DMS 273 (cell line): Measurements from ENCODE around the gene IRF2BP2.
"Not testable (repeated sequence)": the region's sequence is repeated elsewhere in the genome, so short reads cannot be mapped to it uniquely, and the experiment has no call there.

Experiments
- DNase-seq: peaks from one replicate; lab custom pipeline; 2025; ENCODE audit not compliant: unreplicated experiment; lab: John Stamatoyannopoulos, UW

Gene IRF2BP2

DNA sequence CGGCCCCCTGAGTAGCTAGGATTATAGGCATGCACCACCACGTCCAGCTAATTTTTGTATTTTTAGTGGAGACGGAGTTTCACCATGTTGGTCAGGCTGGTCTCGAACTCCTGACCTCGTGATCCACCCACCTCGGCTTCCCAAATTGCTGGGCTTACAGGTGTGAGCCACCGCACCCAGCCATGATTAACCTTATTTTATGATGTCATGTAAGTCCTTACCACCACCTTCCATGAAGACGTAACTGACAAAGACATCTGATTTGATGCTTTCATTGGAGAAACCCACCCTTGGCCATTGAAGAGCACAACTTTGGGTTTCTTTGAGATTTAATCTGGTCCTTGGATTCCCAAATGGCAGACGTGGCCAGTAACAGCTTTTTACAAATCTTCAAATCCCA lies 24.9 kb upstream of the IRF2BP2 start:
- not testable (repeated sequence) for DNase-seq

DNA sequence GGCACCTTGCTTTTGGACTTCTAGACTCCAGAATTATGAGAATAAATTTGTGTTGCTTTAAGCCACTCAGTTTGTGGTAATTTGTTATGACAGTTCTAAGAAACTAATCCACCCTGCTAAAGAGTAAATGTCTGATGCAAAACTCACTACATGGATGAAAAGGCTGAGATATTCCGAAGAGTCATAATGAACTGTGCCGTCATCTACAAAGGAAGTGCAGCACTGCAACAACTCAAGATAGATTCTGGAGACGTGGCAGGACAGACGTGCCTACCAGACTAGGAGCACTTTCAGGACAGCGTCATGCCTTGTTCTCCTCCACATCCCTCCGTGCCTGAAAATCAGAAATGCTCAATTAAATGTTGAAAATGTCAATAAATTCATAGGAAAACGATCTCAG lies 24.4 kb upstream of the IRF2BP2 start:
- no peak for DNase-seq

DNA sequence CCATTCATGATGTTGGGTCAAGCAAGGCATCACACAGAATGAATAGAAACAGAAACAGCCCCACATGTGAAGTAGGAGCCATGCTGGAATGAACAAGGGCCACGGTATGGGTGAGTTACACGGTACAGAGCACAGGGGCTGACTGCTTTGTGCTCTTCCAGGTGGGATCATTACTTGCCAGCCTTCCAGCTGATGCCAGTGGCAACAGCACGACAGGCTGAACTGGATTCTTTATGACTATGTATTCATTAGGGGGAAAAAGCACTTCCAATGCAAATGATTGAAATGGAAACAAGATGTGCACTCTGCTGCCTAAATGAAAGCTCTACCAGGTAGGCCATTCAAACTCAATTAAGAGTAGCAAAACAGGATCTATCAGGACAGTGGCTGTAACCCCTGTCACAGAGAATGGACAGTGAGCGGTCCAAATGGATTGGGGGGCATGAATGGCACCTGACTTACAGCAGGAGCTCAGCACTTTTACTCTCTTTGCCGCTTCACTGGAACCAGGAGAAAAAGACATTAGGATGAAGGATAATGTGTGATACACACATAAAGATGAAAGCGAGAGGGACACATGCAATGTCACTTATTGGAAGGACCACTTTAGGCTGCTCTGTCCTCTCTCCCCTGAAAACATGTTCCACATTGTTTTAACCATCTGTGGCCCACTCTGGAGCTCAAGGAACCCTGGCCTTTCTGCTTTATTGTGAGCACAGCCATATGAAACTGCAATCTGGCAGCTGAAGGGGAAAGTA lies 23.4 kb upstream of the IRF2BP2 start:
- no peak for DNase-seq

DNA sequence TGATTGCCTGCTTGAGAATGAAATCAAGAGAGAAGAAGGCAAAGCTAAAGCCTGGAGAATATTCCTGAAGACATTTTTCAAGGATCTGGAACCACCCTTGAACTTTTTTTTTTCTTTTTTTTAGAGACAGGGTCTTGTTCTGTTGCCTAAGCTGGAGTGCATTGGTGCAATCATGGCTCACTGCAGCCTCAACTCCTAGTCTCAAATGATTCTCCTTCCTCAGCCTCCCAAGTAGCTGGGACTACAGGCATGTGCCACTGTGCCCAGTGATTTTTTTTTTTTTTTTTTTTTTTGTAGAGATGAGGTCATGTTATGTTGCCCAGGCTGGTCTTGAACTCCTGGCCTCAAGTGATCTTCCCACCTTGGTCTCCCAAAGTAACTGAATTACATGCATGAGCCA lies 22.2 kb upstream of the IRF2BP2 start:
- DNase-seq = no peak

DNA sequence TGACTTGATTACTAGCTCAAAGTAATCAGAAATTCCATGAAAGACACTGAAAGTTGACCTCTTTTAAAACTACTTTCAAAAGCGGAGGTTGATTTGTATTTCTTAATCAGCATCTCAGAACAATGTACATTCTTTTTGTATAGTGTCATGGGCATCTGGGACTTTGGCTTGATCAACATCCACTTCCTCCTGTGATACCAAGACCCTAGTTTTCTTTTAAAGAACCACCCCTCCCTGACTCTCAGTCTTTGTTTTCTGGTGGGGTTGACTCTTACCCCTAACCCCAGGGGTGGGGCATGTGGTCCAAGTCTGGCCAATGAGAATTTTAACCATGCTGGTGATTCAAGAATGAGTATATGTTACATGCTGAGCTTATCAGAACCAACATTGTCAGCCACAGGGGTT lies 21.7 kb upstream of the IRF2BP2 start:
- DNase-seq = no peak

DNA sequence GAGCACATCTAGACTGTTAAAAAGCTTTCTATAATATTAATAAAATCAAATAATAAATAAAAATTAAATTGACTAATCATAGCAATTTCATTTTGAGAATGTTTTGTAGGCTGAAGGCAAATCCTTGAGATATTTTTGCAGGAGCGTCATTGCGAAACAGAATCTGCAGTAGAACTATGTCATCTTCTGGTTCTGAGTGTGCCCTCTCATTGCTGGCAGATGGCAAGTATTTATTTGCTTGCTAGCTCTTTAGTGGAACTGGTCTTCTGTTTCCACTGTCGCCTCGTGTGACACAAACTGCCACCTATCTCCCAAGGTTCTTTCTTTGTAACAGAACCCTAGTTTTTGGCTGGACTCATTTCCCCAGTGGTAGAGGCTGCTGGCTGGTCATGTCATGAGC lies 19.0 kb upstream of the IRF2BP2 start:
- DNase-seq = peak; percentile 14

DNA sequence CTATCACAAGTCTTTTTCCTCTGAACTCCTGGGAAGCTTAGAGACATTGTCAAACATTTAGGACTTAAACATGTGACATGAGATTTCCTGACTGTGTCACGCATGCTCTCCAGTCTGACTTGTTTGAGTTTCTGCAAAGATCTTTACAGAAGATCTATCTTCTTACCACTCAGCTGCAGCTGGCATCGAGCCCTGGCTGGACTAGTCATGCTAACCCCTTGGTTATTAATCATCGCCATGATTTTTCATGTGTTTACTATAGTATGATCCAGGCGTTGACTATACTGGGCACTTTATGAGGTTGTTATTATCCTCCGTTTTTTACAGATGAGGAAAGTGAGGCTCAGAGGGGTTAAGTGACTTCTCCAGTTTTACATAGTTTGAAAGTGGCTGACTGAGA lies 18.1 kb upstream of the IRF2BP2 start:
- no peak for DNase-seq

DNA sequence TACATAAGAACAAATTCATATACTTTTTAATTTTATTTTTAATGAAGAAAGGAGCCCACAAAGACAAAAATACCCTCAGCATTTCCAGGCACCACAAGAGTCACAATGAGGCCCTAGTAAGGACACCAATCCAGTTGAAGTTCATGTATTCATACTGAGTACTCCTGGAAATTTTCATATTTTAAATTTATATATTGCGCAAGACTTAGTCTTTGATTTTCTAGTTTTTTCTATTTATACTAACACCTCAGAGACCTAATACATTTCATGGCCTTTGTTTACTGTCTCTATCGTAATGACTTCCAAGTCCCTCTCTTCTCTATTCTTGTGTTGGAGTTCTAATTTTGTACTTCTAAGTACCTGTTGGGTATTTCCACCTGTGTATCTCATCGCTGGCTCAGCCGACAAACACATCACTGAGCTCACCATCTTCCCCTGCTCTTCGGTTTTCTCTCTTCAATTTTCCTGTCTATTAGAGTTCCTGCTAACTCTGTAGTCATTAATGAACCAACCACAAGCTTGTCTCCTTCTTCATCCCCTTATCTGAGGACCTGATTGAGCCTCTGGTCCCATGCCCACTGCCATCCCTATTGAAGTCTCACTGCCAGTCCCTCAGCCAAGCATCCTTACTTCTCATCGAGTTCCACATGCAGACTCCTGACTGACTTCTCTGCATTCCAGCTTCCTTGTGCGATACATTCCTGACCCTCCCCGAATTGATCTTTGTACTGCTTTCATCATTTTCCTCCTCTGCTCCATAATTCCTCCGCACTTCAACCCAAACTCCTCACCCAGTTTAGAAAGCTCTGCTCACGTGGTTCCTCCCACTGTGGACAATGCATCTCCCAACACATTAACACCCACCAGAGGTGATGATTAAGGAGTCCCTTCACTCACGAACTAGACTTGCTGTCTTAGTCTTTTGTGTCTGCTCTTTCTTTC lies 17.3 kb upstream of the IRF2BP2 start:
- no peak for DNase-seq

DNA sequence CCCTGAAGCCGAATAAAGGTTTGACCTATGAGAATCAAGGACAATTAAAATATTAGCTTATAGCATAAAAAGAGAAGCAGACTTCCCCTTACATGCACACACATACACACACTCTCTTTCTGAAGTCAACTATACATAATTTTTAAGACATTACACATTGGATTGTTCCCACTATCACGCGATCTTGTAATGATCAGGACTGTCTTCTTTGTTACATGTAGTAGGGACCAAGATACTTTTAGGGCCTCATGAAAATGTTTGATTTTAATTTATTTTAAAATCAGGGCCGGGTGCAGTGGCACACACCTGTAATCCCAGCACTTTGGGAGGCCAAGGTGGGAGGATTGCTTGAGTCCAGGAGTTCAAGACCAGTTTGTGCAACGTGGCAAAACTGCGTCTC lies 16.4 kb upstream of the IRF2BP2 start:
- DNase-seq = no peak

DNA sequence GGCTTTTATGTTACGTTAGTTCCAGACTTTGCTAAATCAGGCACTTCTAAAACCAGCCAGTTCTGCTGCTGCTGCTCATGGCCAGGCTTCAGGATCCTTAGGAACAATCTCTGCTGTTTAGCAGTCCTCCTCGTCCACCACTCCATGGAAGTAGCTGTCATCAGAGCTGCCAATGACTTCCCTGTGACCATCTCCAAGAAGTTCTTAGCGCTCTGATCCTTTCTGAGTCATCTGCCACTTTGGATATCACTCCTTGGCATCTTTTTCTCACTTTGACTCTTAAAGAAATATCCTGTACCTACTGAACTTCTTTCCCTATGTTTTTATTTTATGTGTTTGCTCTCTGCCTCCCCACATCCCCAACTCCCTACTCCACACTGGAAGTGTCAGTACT lies 14.7 kb upstream of the IRF2BP2 start:
- DNase-seq = no peak

DNA sequence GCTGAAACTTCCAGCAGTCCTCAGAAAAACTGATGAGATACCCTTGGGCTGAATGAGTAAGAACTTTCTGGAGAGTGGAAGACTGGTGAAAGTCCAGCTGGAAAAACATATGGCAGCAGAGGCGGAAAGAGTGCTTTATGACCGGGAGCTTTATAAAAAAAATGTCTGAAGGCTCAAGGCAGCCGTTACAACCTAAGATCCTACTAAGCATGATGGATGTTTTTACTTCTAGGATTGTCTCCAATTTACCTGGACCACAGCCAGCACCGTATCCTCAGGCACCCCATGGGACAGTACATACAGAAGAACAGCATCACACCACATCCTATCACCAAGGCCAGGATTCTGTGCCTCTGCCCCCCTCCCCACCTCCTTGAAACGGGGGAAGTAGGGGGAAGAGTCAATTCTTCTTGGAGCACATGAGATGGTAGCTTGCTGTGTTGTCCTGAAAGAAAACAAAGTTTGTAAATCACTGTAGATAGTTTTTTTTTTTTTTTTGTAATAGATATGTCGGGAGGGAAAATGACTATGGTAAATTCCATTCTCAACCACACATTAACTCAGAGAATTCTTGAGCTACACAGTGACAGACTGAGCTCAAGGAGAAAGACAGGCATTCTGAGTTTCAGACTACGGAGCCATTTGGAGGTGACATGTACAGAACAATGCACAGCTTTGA lies 11.8 kb upstream of the IRF2BP2 start:
- peak; percentile 70 for DNase-seq

DNA sequence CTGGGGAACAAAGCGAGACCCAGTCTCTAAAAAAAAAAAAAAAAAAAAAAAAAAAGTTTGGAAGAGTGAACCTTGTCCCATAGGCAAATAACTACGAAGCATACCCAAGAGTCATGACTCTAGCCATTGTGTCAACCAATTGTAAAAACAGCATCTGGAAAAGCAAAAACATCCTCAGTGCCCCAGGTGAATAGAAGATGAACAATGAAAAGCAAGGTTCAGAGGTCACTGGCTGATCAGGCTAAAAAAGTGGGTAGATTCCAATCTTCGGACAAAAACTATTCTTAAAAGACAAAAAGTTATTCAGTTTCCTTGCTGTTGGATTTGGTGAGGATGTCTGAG lies 11.1 kb upstream of the IRF2BP2 start:
- DNase-seq = no peak

DNA sequence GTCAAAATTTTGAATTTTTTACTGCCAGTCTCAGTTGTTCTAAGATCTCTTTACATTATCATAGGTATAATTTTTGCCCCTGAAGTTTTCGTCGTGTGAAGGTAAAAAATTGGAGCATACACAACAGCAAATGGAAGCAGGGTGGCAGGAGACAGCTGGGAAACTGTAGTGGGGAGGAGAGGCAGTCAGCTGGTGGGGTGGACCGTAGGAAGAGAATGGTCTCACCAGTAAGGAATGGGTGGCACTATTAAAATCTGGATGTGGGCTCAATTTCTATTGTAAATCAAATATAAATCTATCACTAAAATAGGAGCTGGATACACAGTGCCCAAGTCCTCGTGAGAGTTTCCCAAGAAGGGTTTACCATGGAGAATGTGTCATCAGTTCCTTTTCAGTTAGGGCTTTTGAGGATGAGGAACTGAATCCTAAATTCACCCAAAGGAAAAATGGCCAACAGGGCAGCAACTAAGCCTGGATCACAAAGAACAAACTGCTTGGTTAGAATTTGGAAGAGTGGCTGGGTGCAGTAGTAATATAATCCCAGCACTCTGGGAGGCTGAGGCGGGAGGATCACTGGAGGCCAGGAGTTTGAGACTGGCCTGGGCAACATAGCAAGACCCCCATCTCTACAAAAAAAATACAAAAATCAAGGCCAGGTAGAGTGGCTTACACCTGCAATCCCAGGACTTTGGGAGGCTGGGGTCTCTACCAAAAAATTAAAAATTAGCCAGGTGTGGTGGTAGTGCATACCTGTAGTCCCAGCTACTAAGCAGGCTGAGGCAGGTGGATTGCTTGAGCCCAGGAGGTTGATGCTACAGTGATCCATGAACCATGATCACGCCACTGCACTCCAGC lies 10.5 kb upstream of the IRF2BP2 start:
- DNase-seq = peak; percentile 79

DNA sequence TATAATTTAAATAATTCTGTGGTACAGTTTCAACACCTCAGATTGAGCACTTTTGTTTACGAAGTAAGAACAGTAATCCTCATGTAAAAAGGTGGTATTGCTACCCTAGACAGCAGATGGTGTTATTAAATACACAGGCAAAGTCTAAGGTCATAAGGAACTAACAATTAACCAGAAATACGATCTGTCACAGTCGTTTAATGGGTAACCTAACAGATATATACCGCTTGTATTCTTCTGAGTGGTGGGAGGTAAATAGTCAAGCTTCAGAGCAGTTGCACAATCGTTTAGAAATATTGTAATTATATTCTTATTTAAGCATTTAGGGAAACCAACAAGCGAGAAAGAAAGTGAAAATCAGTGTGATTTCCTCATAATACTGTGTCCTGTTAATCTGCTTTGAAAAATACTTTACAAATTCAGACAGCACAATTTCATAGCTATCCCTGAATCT lies 9.8 kb upstream of the IRF2BP2 start:
- peak; percentile 93 for DNase-seq

DNA sequence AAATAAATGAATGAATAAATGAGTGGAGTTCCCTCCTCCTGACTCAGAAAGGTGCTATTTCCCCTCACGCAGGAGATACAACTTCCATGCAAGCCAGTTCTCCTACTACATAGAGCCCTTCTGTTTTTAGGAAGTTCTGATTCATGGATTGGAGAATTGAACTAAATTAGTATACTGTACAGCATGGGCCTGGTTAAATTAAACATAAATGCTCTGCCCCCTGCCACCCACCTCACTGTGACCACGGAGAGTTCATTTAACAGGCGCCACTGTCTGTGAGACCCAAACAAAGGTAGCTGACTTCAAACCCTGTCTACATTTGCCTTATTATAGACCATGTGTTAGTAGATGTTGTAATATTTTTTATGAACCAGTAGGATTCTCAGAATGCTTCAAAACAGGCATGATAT lies 9.1 kb upstream of the IRF2BP2 start:
- peak; percentile 44 for DNase-seq

DNA sequence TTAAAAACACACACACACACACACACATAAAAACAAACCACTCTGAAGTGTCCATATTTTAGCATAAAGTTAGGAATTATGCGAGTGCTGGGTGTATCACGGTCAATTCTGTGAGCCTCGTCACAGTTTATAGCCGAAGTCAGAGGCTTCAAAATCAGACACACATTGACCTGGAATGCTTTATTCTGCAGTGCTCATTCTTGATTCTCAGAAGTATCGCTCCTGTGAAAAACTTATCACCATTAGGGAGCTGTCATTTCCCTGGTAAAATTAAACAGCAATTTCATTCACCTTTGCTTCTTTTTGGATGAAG lies 8.7 kb upstream of the IRF2BP2 start:
- peak; percentile 58 for DNase-seq

DNA sequence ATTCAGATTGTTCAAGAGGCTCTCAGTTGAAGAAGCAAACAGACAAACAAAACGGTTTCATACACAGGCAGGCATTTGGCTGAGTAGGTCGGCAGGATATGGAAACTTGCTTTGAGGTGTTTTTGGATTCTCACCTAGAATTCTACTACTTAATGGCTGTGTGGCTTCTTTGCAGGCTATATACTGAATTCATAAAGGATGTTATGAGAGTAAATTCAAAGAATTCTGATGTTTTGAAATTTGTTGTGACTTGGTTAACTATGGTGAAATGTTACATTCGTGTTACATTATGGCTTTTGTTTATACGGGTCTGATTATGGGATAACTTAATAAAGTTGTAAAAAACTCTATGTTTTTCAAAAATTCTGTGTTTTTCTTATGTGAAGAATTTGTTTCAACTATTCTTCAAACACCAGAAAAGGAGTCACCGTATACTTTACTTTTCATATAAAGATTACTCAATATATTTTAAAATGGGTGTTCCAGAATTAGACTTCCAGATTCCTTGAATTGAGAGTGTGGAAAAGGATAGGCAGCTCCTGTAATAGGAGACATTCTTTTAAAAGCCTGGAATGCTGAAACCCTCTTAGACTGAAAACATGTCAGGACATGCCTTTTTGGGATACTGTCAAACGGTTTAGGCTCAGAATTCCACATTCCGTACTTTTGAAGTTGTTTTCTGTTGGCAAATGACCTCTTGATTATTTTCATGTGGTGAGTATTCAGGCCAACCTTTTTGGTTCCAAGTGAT lies 8.2 kb upstream of the IRF2BP2 start:
- DNase-seq = peak; percentile 72

DNA sequence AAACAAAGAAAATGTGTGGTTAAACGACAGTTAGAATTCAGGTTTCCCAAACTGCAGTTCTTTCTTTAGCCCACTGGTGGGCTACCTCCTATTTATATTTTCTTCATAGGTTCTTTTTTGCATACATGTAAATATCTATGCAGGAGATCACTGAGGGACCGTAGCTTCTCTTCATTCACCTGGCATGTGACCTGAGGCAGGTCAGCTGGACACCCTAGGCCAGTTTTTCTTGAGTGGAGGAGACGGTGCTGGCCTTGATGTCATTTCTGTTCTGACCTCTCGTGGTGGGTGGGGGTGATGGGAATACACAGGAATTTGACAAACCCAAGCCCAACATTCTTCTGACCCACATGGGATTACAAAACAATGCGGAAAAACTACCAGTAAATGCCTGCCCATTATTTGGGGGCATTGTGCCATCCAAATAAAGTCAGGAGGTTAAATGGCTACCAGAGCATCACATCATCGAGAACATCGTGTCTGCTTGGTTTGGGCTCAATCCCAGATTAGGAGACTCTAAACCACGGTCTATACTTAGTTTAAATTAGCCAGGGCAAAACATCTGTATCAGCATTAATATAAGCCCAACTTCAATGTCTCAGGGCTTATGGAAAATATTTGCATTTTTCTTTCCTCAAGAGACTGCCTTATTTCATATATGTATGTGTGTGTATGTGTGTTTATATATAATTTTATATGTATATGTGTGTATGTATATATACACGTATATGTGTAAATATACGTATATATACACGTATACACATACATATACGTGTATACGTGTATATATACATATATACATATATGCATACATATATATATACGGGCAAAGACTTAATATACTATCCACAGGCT lies 7.4 kb upstream of the IRF2BP2 start:
- peak; percentile 39 for DNase-seq

DNA sequence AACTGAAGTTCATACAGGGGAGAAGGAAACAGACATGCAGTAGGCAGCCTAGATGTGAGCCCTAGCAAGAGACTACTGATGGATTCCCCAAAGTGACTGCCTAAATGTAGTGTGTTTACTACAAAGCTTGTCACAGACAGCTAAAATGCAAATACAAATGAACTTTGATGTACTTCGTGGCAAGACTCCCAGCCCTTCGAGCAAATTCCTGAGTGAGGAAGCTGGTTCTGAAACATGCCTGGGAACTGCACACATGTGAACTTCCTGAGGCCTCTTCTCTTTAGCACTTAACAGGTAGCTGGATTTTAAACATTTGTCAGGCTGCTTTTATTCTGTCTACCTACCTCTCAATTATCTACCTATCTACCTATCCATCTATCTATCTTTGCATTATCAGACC lies 6.7 kb upstream of the IRF2BP2 start:
- DNase-seq = peak; percentile 18
